Heart right ventricle (tissue), 16 donors: Measurements from ENCODE around the gene UQCR10. TPM values are rescaled to one million over a fixed set of nuclear protein-coding genes. Genes with fewer than 3 reads are reported as not detected.

ENCODE experiments used
- ATAC-seq, 8 donors: fragments of 200-7000 bp; cut with Tn5 transposase; one replicate each; pipeline ENCODE4 v1.9.1; 2020; ENCODE audit warnings: mild to moderate bottlenecking in 8 of 8, moderate library complexity in 8 of 8, moderate number of reproducible peaks in 1 of 8
- DNase-seq, 2 donors: peaks; one replicate each; pipeline ENCODE4 v3.0.0-alpha.2; 2020
- H3K27ac ChIP-seq, 10 donors: fragments of 200-600 bp; sonication (generic) in 2 of 10; one replicate each; pipeline versions ENCODE4 v1.5.0 to v1.8.0; 2020 to 2022; ENCODE audit warnings: mild to moderate bottlenecking in 3 of 10
- H3K27me3 ChIP-seq, 7 donors: fragments of 200-600 bp; one replicate each; pipeline ENCODE4 v1.8.0; 2021 to 2022; ENCODE audit warnings: mild to moderate bottlenecking in 2 of 7
- H3K36me3 ChIP-seq, 9 donors: fragments of 200-600 bp; sonication (generic) in 1 of 9; one replicate each; pipeline versions ENCODE4 v1.5.0 to v1.8.0; 2020 to 2022; ENCODE audit warnings: mild to moderate bottlenecking in 2 of 9
- H3K4me1 ChIP-seq, 9 donors: fragments of 200-600 bp; sonication (generic) in 1 of 9; one replicate each; pipeline versions ENCODE4 v1.5.0 to v1.8.0; 2020 to 2022; ENCODE audit warnings: mild to moderate bottlenecking in 4 of 9
- H3K4me3 ChIP-seq, 10 donors: fragments of 200-600 bp; sonication (generic) in 2 of 10; one replicate each; pipeline versions ENCODE4 v1.5.0 to v1.8.0; 2020 to 2022; ENCODE audit warnings: mild to moderate bottlenecking in 7 of 10, moderate library complexity in 2 of 10
- H3K9me3 ChIP-seq, 11 donors: fragments of 200-600 bp in 10 of 11; sonication (generic) in 2 of 11; one replicate each; pipeline versions ENCODE4 v1.5.0 to v1.8.0; 2013 to 2022; ENCODE audit warnings: mild to moderate bottlenecking in 2 of 11, control low read depth in 1 of 11, moderate library complexity in 1 of 11
- CTCF ChIP-seq, 9 donors: fragments of 200-600 bp; sonication (generic) in 2 of 9; IDR thresholded peaks; one replicate each; pipeline versions ENCODE4 v1.5.0 to v1.8.0; 2021 to 2022; ENCODE audit warnings: antibody characterized with exemption in 9 of 9, mild to moderate bottlenecking in 5 of 9, moderate library complexity in 1 of 9
- WGBS, 2 donors: extraction: QIAGEN DNeasy Blood & Tissue Kit; methylation state at CpG; one replicate each; pipeline ENCODE4 v1.1.7; 2013; ENCODE audit warnings: inconsistent platforms in 1 of 2; 5-methylcytosine and 5-hydroxymethylcytosine counted together
- intact Hi-C, 10 donors: fragments of 100-400 bp; cut with DNase I; formaldehyde crosslinking; loops; one replicate each; pipeline versions ENCODE4 v1.11.1 to v1.14.2; 2022
- polyA plus RNA-seq, 2 donors: library from polyadenylated mRNA; stranded (reverse); fragments of 200-250 nt; gene quantifications; one replicate each; pipeline ENCODE4 v1.2.3, GENCODE V29; 2013
- total RNA-seq, 10 donors: library from RNA; stranded (reverse); fragmentation: NEBNext Ultra II Directional in 3 of 10; extraction: Animal tissue kit (Norgen Biotek cat#: 25700) in 3 of 10; gene quantifications; one replicate each; pipeline versions ENCODE4 v1.2.1 to v1.2.4, GENCODE V29; 2021 to 2023
- donor health status: Arrhythmogenic right ventricular cardiomyopathy.
- donor health status: ischemic (EF 13 %, LVEDD 7.1; RV severe dilation, severe dysfunction).
- donor health status: healthy with polysubstance abuse.
- donor health status: DM: no; HTN: yes; CAD: no.
- donor health status: DM: no; HTN: no; CAD: no.
- donor health status: ischemic (EF 25% LVEDD 6.9; RV normal size, moderate dysfunction).
- donor health status: ischemic (EF 25% LVEDD 5.7; RV mildly dilated, moderate dysfunction).
- donor health status: healthy.
- donor health status: DM: yes; HTN: yes; CAD: no.
- donor health status: Ischemic cardiomyopathy.
- donor health status: ischemic (EF 35%, LVEDD 5.7; RV mildly dilated, moderate dysfunction).
- donor health status: nonischemic (EF 11% LVEDD 7.7; RV severe dilation, severe dysfunction).
- donor health status: DM: yes; HTN: yes; CAD: no.
- donor health status: PGD.
- donor health status: ischemic (EF 29% LVEDD 5.4; RV normal size, mild dysfunction).
- donor health status: nonischemic (EF 23%, LVEDD 6.1; RV moderate dilation, normal function).

UQCR10 gene
- total and polyA plus RNA-seq, 12 donors: 296 to 963 (median 367) TPM

- DNase-seq (no peak), ATAC-seq (no peak)
- 92 to 96% methylated on average over 3 of the region's 3 CpGs for WGBS, 2 donors
- intact Hi-C loops: no loop called here
- no peak overlapping the region for H3K4me3 ChIP-seq
- no peaks in the 10 kb centered on the region for H3K27me3 ChIP-seq
- H3K9me3 ChIP-seq: no peaks in the 10 kb centered on the region
- H3K4me1 ChIP-seq: peaks cover 0 to 18% (median 8%) of the 10 kb centered on the region in 9 donors
- peaks cover 0 to 27% (median 0%) of the 10 kb centered on the region in 9 donors for H3K36me3 ChIP-seq
- no peak for TF ChIP-seq CTCF (IDR thresholded peaks at IDR 0.05)
- H3K27ac ChIP-seq: no peak overlapping the region
These were observed 10.1 kb upstream of the UQCR10 start for GRCh38 chr22:29757096-29757495.

- no peak for ATAC-seq
- H3K9me3 ChIP-seq: no peaks in the 10 kb centered on the region
- H3K27me3 ChIP-seq: no peaks in the 10 kb centered on the region
- H3K36me3 ChIP-seq: peaks cover 0 to 17% (median 0%) of the 10 kb centered on the region in 9 donors
- H3K4me1 ChIP-seq: peaks cover 0 to 18% (median 8%) of the 10 kb centered on the region in 9 donors
- DNase-seq: no peak
- intact Hi-C loops: no loop called here
- TF ChIP-seq CTCF (IDR thresholded peaks at IDR 0.05): no peak
- no peak overlapping the region for H3K4me3 ChIP-seq
- H3K27ac ChIP-seq: no peak overlapping the region
- WGBS, 2 donors: 72 to 81% methylated on average over 7 of the region's 7 CpGs
These were observed 9.0 kb upstream of the UQCR10 start for GRCh38 chr22:29758068-29758622.

- Histone ChIP-seq H3K27ac (no peak overlapping the region), H3K4me3 (no peak overlapping the region), H3K4me1 (peaks cover 0 to 18% (median 8%) of the 10 kb centered on the region in 9 donors), H3K36me3 (peaks cover 0 to 10% (median 0%) of the 10 kb centered on the region in 9 donors), H3K27me3 (no peaks in the 10 kb centered on the region), H3K9me3 (no peaks in the 10 kb centered on the region)
- DNase-seq: no peak
- 48 to 57% methylated on average over 5 of the region's 5 CpGs for WGBS, 2 donors
- intact Hi-C loops: no loop called here
- peak in 2 of 8 donors; percentile 21 to 49 for ATAC-seq
- TF ChIP-seq CTCF (IDR thresholded peaks at IDR 0.05): no peak
These were observed 8.2 kb upstream of the UQCR10 start for GRCh38 chr22:29758959-29759358.

GRCh38 chr22:29762263-29762662, 4.9 kb upstream of the UQCR10 start:
- no peak overlapping the region for H3K4me3 ChIP-seq
- DNase-seq (no peak), ATAC-seq (no peak)
- peaks cover 3 to 22% (median 13%) of the 10 kb centered on the region in 9 donors for H3K4me1 ChIP-seq
- no peaks in the 10 kb centered on the region for H3K9me3 ChIP-seq
- TF ChIP-seq CTCF (IDR thresholded peaks at IDR 0.05): no peak
- intact Hi-C loops: loop anchor here in 2 of 10 donors (10.0 kb wide), 2 partner anchors 157 to 243 kb away; partner anchors contain the start of gene NF2 (in 1 of the 2)
- WGBS, 2 donors: 81 to 91% methylated on average over 15 of the region's 15 CpGs
- no peak overlapping the region for H3K27ac ChIP-seq
- H3K36me3 ChIP-seq: peaks cover 0 to 6% (median 0%) of the 10 kb centered on the region in 9 donors
- no peaks in the 10 kb centered on the region for H3K27me3 ChIP-seq
